A549 (cell line): Measurements from ENCODE around the gene HOXB1.

Source experiments
- RAD21 ChIP-seq, 2 experiments: fragments of >200 bp in 1 of 2; sonication (Bioruptor Twin) in 1 of 2; formaldehyde crosslinking in 1 of 2; IDR thresholded peaks in 1 of 2; conservative IDR thresholded peaks in 1 of 2; 2 replicates in 1 of 2; 3 replicates in 1 of 2; pipeline ENCODE4 v1.6.1; 2012 to 2018; ENCODE audit warnings: inconsistent platforms in 1 of 2
- SREBF2 ChIP-seq: fragments of 450-650 bp; IDR thresholded peaks from 2 replicates; pipeline ENCODE4 v1.6.1; 2014; ENCODE audit warnings: mild to moderate bottlenecking, moderate library complexity
- TF ChIP-seq, protein P1 (sequence below): fragments of >200 bp; sonication (Bioruptor Twin); formaldehyde crosslinking; IDR thresholded peaks from 3 replicates; pipeline ENCODE4 v1.5.1; 2016

DNA sequence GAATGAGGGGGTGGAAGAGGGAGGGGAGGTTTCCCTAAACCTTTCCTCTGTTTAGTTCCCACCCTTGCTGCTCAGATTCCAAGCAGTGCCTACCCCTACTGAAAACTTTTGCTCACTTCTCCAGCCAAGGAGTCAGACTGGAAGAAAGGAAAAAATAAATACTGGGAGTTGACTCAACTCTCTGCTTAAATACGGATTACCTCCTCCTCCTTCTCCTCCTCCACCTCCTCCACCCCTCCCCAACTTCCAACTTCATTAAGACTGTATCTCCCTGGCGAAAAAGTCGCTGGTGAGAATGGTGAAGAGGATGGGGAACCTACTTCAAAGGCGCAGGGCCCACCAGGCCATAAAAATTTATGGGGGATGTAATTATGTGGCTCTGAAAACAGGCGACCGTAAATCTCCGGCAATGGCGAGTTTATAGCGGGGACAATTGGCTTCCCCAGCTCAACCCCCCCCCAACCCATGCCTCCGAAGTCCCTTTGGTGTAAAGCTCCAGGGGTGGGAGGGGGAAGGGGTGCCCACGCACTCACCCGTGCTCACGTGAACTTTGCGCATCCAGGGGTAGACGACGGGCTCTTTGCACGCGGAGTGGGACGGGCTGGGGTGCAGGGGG is 46.6 kb upstream of the HOXB1 start:
- TF ChIP-seq, protein P1, sequence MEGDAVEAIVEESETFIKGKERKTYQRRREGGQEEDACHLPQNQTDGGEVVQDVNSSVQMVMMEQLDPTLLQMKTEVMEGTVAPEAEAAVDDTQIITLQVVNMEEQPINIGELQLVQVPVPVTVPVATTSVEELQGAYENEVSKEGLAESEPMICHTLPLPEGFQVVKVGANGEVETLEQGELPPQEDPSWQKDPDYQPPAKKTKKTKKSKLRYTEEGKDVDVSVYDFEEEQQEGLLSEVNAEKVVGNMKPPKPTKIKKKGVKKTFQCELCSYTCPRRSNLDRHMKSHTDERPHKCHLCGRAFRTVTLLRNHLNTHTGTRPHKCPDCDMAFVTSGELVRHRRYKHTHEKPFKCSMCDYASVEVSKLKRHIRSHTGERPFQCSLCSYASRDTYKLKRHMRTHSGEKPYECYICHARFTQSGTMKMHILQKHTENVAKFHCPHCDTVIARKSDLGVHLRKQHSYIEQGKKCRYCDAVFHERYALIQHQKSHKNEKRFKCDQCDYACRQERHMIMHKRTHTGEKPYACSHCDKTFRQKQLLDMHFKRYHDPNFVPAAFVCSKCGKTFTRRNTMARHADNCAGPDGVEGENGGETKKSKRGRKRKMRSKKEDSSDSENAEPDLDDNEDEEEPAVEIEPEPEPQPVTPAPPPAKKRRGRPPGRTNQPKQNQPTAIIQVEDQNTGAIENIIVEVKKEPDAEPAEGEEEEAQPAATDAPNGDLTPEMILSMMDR = no peak
- TF ChIP-seq RAD21 (conservative IDR thresholded peaks at IDR 0.05 in 1 of 2, IDR thresholded peaks at IDR 0.05 in 1 of 2) = no peak
- TF ChIP-seq SREBF2 = no peak
